Right lobe of liver (tissue), 4 donors: ENCODE data around the gene LILRA5.

Source experiments
- POLR2A ChIP-seq: fragments of 450-650 bp; IDR thresholded peaks from one replicate; pipeline ENCODE4 v1.6.1; 2017; ENCODE audit warnings: antibody characterized with exemption, mild to moderate bottlenecking
- TF ChIP-seq, protein P1 (sequence below), 4 donors: fragments of 200-600 bp in 3 of 4; fragments of 450-650 bp in 1 of 4; IDR thresholded peaks; one replicate each; pipeline versions ENCODE4 v1.5.1 to v1.8.0; 2016 to 2022; ENCODE audit warnings: antibody characterized with exemption in 4 of 4, mild to moderate bottlenecking in 2 of 4
- donor health status: DM: no; HTN: no; CAD: no.
- donor health status: DM: no; HTN: no; CAD: no.
- donor health status: DM: no; HTN: yes; CAD: no.

DNA sequence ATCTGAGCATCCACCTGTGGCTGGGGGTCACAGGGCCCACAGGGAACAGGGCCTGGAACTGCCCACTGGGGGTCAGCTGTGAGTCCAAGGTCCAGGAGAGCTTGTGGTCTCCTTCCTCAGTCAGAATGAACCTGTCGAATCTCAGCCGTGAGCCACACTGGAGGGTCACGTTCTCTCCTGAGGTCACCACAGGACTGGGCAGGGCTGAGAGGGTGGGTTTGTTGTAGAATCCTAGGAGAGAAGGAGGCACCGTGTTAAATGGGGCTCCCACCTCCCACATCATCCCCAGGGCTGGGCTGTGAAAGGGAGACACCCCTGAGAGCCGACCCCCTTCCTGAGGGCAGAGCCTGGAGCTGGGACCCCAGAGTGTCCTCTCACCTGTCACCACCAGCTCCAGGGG lies 1.5 kb downstream of the LILRA5 start:
- no peak for TF ChIP-seq POLR2A
- TF ChIP-seq, protein P1, sequence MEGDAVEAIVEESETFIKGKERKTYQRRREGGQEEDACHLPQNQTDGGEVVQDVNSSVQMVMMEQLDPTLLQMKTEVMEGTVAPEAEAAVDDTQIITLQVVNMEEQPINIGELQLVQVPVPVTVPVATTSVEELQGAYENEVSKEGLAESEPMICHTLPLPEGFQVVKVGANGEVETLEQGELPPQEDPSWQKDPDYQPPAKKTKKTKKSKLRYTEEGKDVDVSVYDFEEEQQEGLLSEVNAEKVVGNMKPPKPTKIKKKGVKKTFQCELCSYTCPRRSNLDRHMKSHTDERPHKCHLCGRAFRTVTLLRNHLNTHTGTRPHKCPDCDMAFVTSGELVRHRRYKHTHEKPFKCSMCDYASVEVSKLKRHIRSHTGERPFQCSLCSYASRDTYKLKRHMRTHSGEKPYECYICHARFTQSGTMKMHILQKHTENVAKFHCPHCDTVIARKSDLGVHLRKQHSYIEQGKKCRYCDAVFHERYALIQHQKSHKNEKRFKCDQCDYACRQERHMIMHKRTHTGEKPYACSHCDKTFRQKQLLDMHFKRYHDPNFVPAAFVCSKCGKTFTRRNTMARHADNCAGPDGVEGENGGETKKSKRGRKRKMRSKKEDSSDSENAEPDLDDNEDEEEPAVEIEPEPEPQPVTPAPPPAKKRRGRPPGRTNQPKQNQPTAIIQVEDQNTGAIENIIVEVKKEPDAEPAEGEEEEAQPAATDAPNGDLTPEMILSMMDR (IDR thresholded peaks at IDR 0.05), result no peak
